ENCODE results near the gene PRELID3B. TPM values are rescaled to one million over a fixed set of nuclear protein-coding genes. Genes with fewer than 3 reads are reported as not detected.

The PRELID3B gene
- polyA plus RNA-seq, 1 donor, result 75.6 TPM

- peak; percentile 35 to 65 for DNase-seq
- Histone ChIP-seq H3K4me3 (ENCODE audit: low read length) (no peak overlapping the region), H3K36me3 (ENCODE audit: control insufficient read depth, insufficient read depth, low read length) (peaks cover 15% of the 10 kb centered on the region), H3K27ac (ENCODE audit: low read length) (no peak overlapping the region), H3K27me3 (ENCODE audit: control insufficient read depth, insufficient read depth, low read length) (no peaks in the 10 kb centered on the region), H3K9me3 (ENCODE audit: control insufficient read depth, low read depth, low read length) (no peaks in the 10 kb centered on the region), H3K4me1 (ENCODE audit: control insufficient read depth, insufficient read depth, low read length) (peaks cover 11% of the 10 kb centered on the region)
- no CpG with 5 or more reads among the region's 17 CpGs for WGBS (ENCODE audit: insufficient coverage, low lambda C conversion rate)
Measured at GRCh38 chr20:59004763-59005522, 37.6 kb downstream of the PRELID3B start.

- no peak overlapping the region for H3K27ac ChIP-seq (ENCODE audit: low read length)
- WGBS (ENCODE audit: insufficient coverage, low lambda C conversion rate), result no CpG with 5 or more reads among the region's 4 CpGs
- no peaks in the 10 kb centered on the region for H3K9me3 ChIP-seq (ENCODE audit: control insufficient read depth, low read depth, low read length)
- H3K36me3 ChIP-seq (ENCODE audit: control insufficient read depth, insufficient read depth, low read length), result peaks cover 16% of the 10 kb centered on the region
- no peak for DNase-seq
- no peaks in the 10 kb centered on the region for H3K27me3 ChIP-seq (ENCODE audit: control insufficient read depth, insufficient read depth, low read length)
- H3K4me3 ChIP-seq (ENCODE audit: low read length), result no peak overlapping the region
- peaks cover 11% of the 10 kb centered on the region for H3K4me1 ChIP-seq (ENCODE audit: control insufficient read depth, insufficient read depth, low read length)
Measured at GRCh38 chr20:59004493-59004762, 38.2 kb downstream of the PRELID3B start.

- H3K27ac ChIP-seq (ENCODE audit: low read length), result no peak overlapping the region
- 93% methylated on average over 3 of the region's 16 CpGs for WGBS (ENCODE audit: insufficient coverage, low lambda C conversion rate)
- peaks cover 19% of the 10 kb centered on the region for H3K36me3 ChIP-seq (ENCODE audit: control insufficient read depth, insufficient read depth, low read length)
- no peak for DNase-seq
- H3K9me3 ChIP-seq (ENCODE audit: control insufficient read depth, low read depth, low read length), result no peaks in the 10 kb centered on the region
- H3K4me3 ChIP-seq (ENCODE audit: low read length), result no peak overlapping the region
- H3K27me3 ChIP-seq (ENCODE audit: control insufficient read depth, insufficient read depth, low read length), result no peaks in the 10 kb centered on the region
- peaks cover 11% of the 10 kb centered on the region for H3K4me1 ChIP-seq (ENCODE audit: control insufficient read depth, insufficient read depth, low read length)
Measured at GRCh38 chr20:59003836-59004492, 38.6 kb downstream of the PRELID3B start.

GRCh38 chr20:59002874-59003399 is 39.6 kb downstream of the PRELID3B start:
- H3K27me3 ChIP-seq (ENCODE audit: control insufficient read depth, insufficient read depth, low read length), result no peaks in the 10 kb centered on the region
- whole genome bisulfite sequencing (ENCODE audit: insufficient coverage, low lambda C conversion rate), result 42% methylated on average over 2 of the region's 17 CpGs
- H3K27ac ChIP-seq (ENCODE audit: low read length), result no peak overlapping the region
- H3K4me1 ChIP-seq (ENCODE audit: control insufficient read depth, insufficient read depth, low read length), result peaks cover 11% of the 10 kb centered on the region
- no peaks in the 10 kb centered on the region for H3K9me3 ChIP-seq (ENCODE audit: control insufficient read depth, low read depth, low read length)
- H3K36me3 ChIP-seq (ENCODE audit: control insufficient read depth, insufficient read depth, low read length), result peaks cover 28% of the 10 kb centered on the region
- DNase-seq, result no peak
- H3K4me3 ChIP-seq (ENCODE audit: low read length), result no peak overlapping the region

GRCh38 chr20:59002388-59002787 is 40.2 kb downstream of the PRELID3B start:
- no peak for DNase-seq
- Histone ChIP-seq H3K27me3 (ENCODE audit: control insufficient read depth, insufficient read depth, low read length) (no peaks in the 10 kb centered on the region), H3K4me3 (ENCODE audit: low read length) (no peak overlapping the region), H3K36me3 (ENCODE audit: control insufficient read depth, insufficient read depth, low read length) (peaks cover 33% of the 10 kb centered on the region), H3K27ac (ENCODE audit: low read length) (no peak overlapping the region), H3K9me3 (ENCODE audit: control insufficient read depth, low read depth, low read length) (no peaks in the 10 kb centered on the region), H3K4me1 (ENCODE audit: control insufficient read depth, insufficient read depth, low read length) (peaks cover 11% of the 10 kb centered on the region)
- no CpG with 5 or more reads among the region's 8 CpGs for WGBS (ENCODE audit: insufficient coverage, low lambda C conversion rate)

- Histone ChIP-seq H3K27me3 (ENCODE audit: control insufficient read depth, insufficient read depth, low read length) (no peaks in the 10 kb centered on the region), H3K36me3 (ENCODE audit: control insufficient read depth, insufficient read depth, low read length) (peaks cover 39% of the 10 kb centered on the region), H3K9me3 (ENCODE audit: control insufficient read depth, low read depth, low read length) (no peaks in the 10 kb centered on the region), H3K4me3 (ENCODE audit: low read length) (no peak overlapping the region), H3K4me1 (ENCODE audit: control insufficient read depth, insufficient read depth, low read length) (peaks cover 11% of the 10 kb centered on the region), H3K27ac (ENCODE audit: low read length) (no peak overlapping the region)
- DNase-seq, result no peak
- no CpG with 5 or more reads among the region's 27 CpGs for WGBS (ENCODE audit: insufficient coverage, low lambda C conversion rate)
Measured at GRCh38 chr20:59001449-59002171, 41.0 kb downstream of the PRELID3B start.

GRCh38 chr20:59001068-59001448 is 41.5 kb downstream of the PRELID3B start:
- H3K4me3 ChIP-seq (ENCODE audit: low read length), result no peak overlapping the region
- no peaks in the 10 kb centered on the region for H3K27me3 ChIP-seq (ENCODE audit: control insufficient read depth, insufficient read depth, low read length)
- H3K9me3 ChIP-seq (ENCODE audit: control insufficient read depth, low read depth, low read length), result no peaks in the 10 kb centered on the region
- H3K27ac ChIP-seq (ENCODE audit: low read length), result no peak overlapping the region
- H3K36me3 ChIP-seq (ENCODE audit: control insufficient read depth, insufficient read depth, low read length), result peaks cover 45% of the 10 kb centered on the region
- peaks cover 7% of the 10 kb centered on the region for H3K4me1 ChIP-seq (ENCODE audit: control insufficient read depth, insufficient read depth, low read length)
- WGBS (ENCODE audit: insufficient coverage, low lambda C conversion rate), result no CpG with 5 or more reads among the region's 13 CpGs
- DNase-seq, result no peak

GRCh38 chr20:59000326-59000725 is 42.3 kb downstream of the PRELID3B start:
- Histone ChIP-seq H3K9me3 (ENCODE audit: control insufficient read depth, low read depth, low read length) (no peaks in the 10 kb centered on the region), H3K4me3 (ENCODE audit: low read length) (no peak overlapping the region), H3K27me3 (ENCODE audit: control insufficient read depth, insufficient read depth, low read length) (no peaks in the 10 kb centered on the region), H3K36me3 (ENCODE audit: control insufficient read depth, insufficient read depth, low read length) (peaks cover 52% of the 10 kb centered on the region), H3K27ac (ENCODE audit: low read length) (no peak overlapping the region), H3K4me1 (ENCODE audit: control insufficient read depth, insufficient read depth, low read length) (peaks cover 4% of the 10 kb centered on the region)
- DNase-seq, result no peak
- WGBS (ENCODE audit: insufficient coverage, low lambda C conversion rate), result no CpG with 5 or more reads among the region's 3 CpGs

- Histone ChIP-seq H3K27me3 (ENCODE audit: control insufficient read depth, insufficient read depth, low read length) (no peaks in the 10 kb centered on the region), H3K27ac (ENCODE audit: low read length) (no peak overlapping the region), H3K4me3 (ENCODE audit: low read length) (no peak overlapping the region), H3K4me1 (ENCODE audit: control insufficient read depth, insufficient read depth, low read length) (no peaks in the 10 kb centered on the region), H3K9me3 (ENCODE audit: control insufficient read depth, low read depth, low read length) (no peaks in the 10 kb centered on the region), H3K36me3 (ENCODE audit: control insufficient read depth, insufficient read depth, low read length) (peaks cover 67% of the 10 kb centered on the region)
- DNase-seq, result no peak
- 100% methylated on average over 2 of the region's 11 CpGs for WGBS (ENCODE audit: insufficient coverage, low lambda C conversion rate)
Measured at GRCh38 chr20:58998656-58999055, 43.9 kb downstream of the PRELID3B start.

GRCh38 chr20:58997141-58997770 is 45.3 kb downstream of the PRELID3B start:
- no CpG with 5 or more reads among the region's 24 CpGs for WGBS (ENCODE audit: insufficient coverage, low lambda C conversion rate)
- no peak overlapping the region for H3K27ac ChIP-seq (ENCODE audit: low read length)
- H3K27me3 ChIP-seq (ENCODE audit: control insufficient read depth, insufficient read depth, low read length), result no peaks in the 10 kb centered on the region
- no peaks in the 10 kb centered on the region for H3K4me1 ChIP-seq (ENCODE audit: control insufficient read depth, insufficient read depth, low read length)
- H3K4me3 ChIP-seq (ENCODE audit: low read length), result no peak overlapping the region
- no peak for DNase-seq
- H3K9me3 ChIP-seq (ENCODE audit: control insufficient read depth, low read depth, low read length), result no peaks in the 10 kb centered on the region
- peaks cover 81% of the 10 kb centered on the region for H3K36me3 ChIP-seq (ENCODE audit: control insufficient read depth, insufficient read depth, low read length)

All from large intestine (tissue), 3 donors.